PC-9 (cell line): Measurements from ENCODE around the gene RIMKLA. TPM values are rescaled to one million over a fixed set of nuclear protein-coding genes. Genes with fewer than 3 reads are reported as not detected.

ENCODE experiments used
- BruUV-seq: library from RNA; stranded (reverse); fragments of 400-500 nt; replicated peaks from 2 replicates; lab custom pipeline; 2021; lab: Mats Ljungman, UMichigan
- CTCF ChIA-PET: fragments of 300-600 bp; sonication (Branson Sonifier 250); formaldehyde crosslinking; loops from one replicate; lab custom pipeline; 2022; ENCODE audit warnings: antibody characterized with exemption; lab: Charles Lee
- POLR2A ChIA-PET: fragments of 300-600 bp; sonication (Branson Sonifier 250); formaldehyde crosslinking; loops from one replicate; lab custom pipeline; 2022; ENCODE audit warnings: antibody characterized with exemption; ENCODE audit not compliant: unreplicated experiment; lab: Charles Lee
- DNase-seq, 2 experiments: peaks; one replicate each; pipeline versions ENCODE4 v3.0.0 to v3.0.0-alpha.2; 2015 to 2022; ENCODE audit warnings: mixed read lengths in 1 of 2
- H2AFZ ChIP-seq: fragments of 200-600 bp; sonication (generic); 2 replicates; pipeline ENCODE4 v1.8.1; 2017; ENCODE audit warnings: antibody characterized with exemption
- H3F3A ChIP-seq: fragments of 200-600 bp; sonication (generic); 2 replicates; pipeline ENCODE4 v1.8.1; 2017; ENCODE audit warnings: antibody characterized with exemption, mild to moderate bottlenecking, low read depth; ENCODE audit not compliant: insufficient read depth
- H3K27ac ChIP-seq: fragments of 200-600 bp; sonication (generic); 2 replicates; pipeline ENCODE4 v1.6.1; 2016; ENCODE audit warnings: mixed run types
- H3K27me3 ChIP-seq: fragments of 200-600 bp; sonication (generic); 2 replicates; pipeline ENCODE4 v1.6.1; 2016; ENCODE audit warnings: low read depth, mixed run types; ENCODE audit not compliant: insufficient read depth
- H3K36me3 ChIP-seq: fragments of 200-600 bp; sonication (generic); 2 replicates; pipeline ENCODE4 v1.6.1; 2016; ENCODE audit warnings: low read depth, mixed run types
- H3K4me1 ChIP-seq: fragments of 200-600 bp; sonication (generic); replicated peaks from 2 replicates; pipeline ENCODE4 v1.6.1; 2016; ENCODE audit warnings: mixed run types; ENCODE audit not compliant: insufficient read depth
- H3K4me2 ChIP-seq: fragments of 200-600 bp; sonication (generic); 2 replicates; pipeline ENCODE4 v1.6.1; 2017; ENCODE audit warnings: mixed run types
- H3K4me3 ChIP-seq: fragments of 200-600 bp; sonication (generic); 2 replicates; pipeline ENCODE4 v1.6.1; 2016; ENCODE audit warnings: mixed run types
- H3K79me2 ChIP-seq: fragments of 200-600 bp; sonication (generic); 2 replicates; pipeline ENCODE4 v1.6.1; 2017; ENCODE audit warnings: low read depth, mixed run types
- H3K9me2 ChIP-seq: fragments of 200-600 bp; sonication (generic); 2 replicates; pipeline ENCODE4 v1.8.1; 2017; ENCODE audit warnings: mild to moderate bottlenecking; ENCODE audit not compliant: insufficient read depth
- H3K9me3 ChIP-seq: fragments of 200-600 bp; sonication (generic); 2 replicates; pipeline ENCODE4 v1.8.1; 2016; ENCODE audit warnings: low read depth; ENCODE audit not compliant: insufficient read depth
- H4K20me1 ChIP-seq: fragments of 200-600 bp; sonication (generic); 2 replicates; pipeline ENCODE4 v1.8.1; 2017; ENCODE audit not compliant: insufficient read depth
- EZH2 ChIP-seq: fragments of 200-600 bp; sonication (generic); IDR thresholded peaks from 2 replicates; pipeline ENCODE4 v1.8.0; 2017; ENCODE audit warnings: antibody characterized with exemption, low read depth
- intact Hi-C: fragments of 100-400 bp; cut with micrococcal nuclease; formaldehyde crosslinking; loops from one replicate; pipeline ENCODE4 v1.10.0; 2022; ENCODE audit not compliant: unreplicated experiment
- total RNA-seq: library from RNA; stranded (reverse); gene quantifications from 2 replicates; pipeline ENCODE4 v1.2.3, GENCODE V29; 2021
- TF ChIP-seq, protein P1 (sequence below): fragments of 200-600 bp; sonication (generic); conservative IDR thresholded peaks from 2 replicates; pipeline ENCODE4 v1.6.1; 2017; ENCODE audit warnings: mixed run types, antibody characterized with exemption, mild to moderate bottlenecking, moderate library complexity

RIMKLA gene
- total RNA-seq, 1 experiment from 2014 or later: 0.35 TPM

DNA sequence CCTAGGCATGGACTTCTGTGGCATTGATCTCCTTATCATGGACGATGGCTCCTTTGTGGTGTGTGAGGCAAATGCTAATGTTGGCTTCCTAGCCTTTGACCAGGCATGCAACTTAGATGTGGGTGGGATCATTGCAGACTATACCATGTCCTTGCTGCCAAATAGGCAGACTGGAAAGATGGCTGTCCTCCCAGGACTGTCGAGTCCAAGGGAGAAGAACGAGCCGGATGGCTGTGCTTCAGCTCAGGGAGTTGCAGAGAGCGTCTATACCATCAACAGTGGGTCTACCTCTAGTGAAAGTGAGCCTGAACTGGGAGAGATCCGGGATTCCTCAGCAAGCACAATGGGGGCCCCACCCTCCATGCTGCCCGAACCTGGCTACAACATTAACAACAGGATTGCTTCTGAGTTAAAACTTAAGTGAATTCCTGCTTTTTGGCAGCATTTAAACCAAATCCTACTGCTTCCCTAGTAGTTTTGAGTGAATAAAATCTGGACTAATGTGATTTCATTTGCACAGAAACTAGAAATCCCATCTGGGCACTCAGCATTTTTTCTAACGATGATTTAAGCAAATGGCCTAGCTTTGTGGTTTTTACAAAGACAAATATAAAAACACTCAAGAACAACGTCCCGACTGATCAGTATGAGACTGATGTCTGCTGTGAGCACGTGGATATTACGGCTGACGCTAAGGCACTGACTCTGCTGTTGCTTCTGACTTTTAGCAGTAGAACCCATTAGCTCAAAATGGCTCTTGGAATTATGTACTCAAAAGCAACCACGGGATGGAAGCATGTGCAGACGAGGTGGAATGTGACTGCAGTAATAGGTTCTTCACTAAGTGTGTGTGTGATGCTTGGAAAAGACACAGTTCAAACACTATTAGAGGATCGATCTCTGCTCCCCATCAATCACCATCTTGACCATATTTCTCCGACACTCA lies 34.2 kb downstream of the RIMKLA start:
- H3K9me2 ChIP-seq: no peaks in the 10 kb centered on the region
- BruUV-seq: no TSS peak
- H3K9me3 ChIP-seq: no peaks in the 10 kb centered on the region
- ChIA-PET CTCF (no interaction called here), POLR2A (no interaction called here)
- H3K27ac ChIP-seq: no peak overlapping the region
- intact Hi-C loops: no loop called here
- no peaks in the 10 kb centered on the region for H3K36me3 ChIP-seq
- H3K4me2 ChIP-seq: no peak overlapping the region
- H2AFZ ChIP-seq: no peak overlapping the region
- H4K20me1 ChIP-seq: no peaks in the 10 kb centered on the region
- TF ChIP-seq, protein P1, sequence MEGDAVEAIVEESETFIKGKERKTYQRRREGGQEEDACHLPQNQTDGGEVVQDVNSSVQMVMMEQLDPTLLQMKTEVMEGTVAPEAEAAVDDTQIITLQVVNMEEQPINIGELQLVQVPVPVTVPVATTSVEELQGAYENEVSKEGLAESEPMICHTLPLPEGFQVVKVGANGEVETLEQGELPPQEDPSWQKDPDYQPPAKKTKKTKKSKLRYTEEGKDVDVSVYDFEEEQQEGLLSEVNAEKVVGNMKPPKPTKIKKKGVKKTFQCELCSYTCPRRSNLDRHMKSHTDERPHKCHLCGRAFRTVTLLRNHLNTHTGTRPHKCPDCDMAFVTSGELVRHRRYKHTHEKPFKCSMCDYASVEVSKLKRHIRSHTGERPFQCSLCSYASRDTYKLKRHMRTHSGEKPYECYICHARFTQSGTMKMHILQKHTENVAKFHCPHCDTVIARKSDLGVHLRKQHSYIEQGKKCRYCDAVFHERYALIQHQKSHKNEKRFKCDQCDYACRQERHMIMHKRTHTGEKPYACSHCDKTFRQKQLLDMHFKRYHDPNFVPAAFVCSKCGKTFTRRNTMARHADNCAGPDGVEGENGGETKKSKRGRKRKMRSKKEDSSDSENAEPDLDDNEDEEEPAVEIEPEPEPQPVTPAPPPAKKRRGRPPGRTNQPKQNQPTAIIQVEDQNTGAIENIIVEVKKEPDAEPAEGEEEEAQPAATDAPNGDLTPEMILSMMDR: no peak
- no peak for TF ChIP-seq EZH2
- DNase-seq: no peak
- no peaks in the 10 kb centered on the region for H3K27me3 ChIP-seq
- H3K79me2 ChIP-seq: no peaks in the 10 kb centered on the region
- H3K4me3 ChIP-seq: no peak overlapping the region
- H3K4me1 ChIP-seq: no peaks in the 10 kb centered on the region
- no peaks in the 10 kb centered on the region for H3F3A ChIP-seq

DNA sequence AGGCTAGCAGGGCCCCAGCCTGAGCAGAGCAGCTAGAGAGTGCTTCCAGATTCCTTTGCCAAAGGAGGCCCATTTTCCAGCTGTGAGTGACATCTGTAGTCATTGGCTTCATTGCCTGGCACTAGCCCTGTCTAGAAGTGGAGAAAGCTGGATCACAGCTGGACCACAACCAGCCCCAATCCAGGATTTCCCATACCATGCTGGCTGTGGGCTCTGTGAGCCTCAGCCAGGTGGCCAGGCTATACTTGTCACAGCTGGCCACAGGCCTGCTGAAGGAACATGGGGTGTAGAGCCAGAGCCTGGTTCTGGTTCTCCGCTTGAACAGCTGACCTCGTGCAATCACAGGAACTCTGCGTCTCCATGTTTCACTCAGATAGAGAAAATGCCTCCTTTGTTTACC lies 36.6 kb downstream of the RIMKLA start:
- Histone ChIP-seq H3K27me3 (no peaks in the 10 kb centered on the region), H3K9me2 (no peaks in the 10 kb centered on the region), H3K9me3 (no peaks in the 10 kb centered on the region), H3K4me3 (no peak overlapping the region), H3K4me1 (no peaks in the 10 kb centered on the region), H3K27ac (no peak overlapping the region), H3K4me2 (no peak overlapping the region), H3K36me3 (no peaks in the 10 kb centered on the region), H3F3A (no peaks in the 10 kb centered on the region), H4K20me1 (no peaks in the 10 kb centered on the region), H2AFZ (no peak overlapping the region), H3K79me2 (no peaks in the 10 kb centered on the region)
- TF ChIP-seq, protein P1: no peak
- TF ChIP-seq EZH2: no peak
- ChIA-PET POLR2A (interaction anchor here (0.7 kb wide), 1 partner anchor 439 kb away, joined by 4 read pairs; no protein-coding TSS in a partner anchor), CTCF (no interaction called here)
- no TSS peak for BruUV-seq
- DNase-seq: no peak
- intact Hi-C loops: no loop called here

DNA sequence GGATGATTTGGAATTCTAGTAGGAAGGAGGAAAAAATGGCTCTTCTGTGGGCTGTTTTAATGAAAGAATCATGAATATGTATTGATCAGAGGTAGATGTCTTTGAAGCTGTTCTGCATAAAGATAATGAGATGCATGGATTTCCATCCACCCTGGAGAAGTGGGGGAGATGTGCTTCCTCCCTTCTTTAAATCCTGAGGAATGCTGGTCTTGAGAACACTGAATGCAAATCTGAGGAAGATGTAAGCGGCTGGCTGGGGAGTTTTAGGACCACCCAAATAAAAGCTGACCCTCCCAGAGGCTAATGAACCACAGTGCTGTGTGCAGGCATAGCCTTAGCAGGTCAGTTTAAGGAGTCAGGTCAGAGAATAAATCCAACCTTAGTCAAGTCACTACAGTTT lies 37.9 kb downstream of the RIMKLA start:
- Histone ChIP-seq H2AFZ (no peak overlapping the region), H3K27me3 (no peaks in the 10 kb centered on the region), H3K27ac (no peak overlapping the region), H3F3A (no peaks in the 10 kb centered on the region), H3K4me2 (no peak overlapping the region), H4K20me1 (no peaks in the 10 kb centered on the region; the same call in 1 of the 2 replicates), H3K9me3 (no peaks in the 10 kb centered on the region), H3K4me3 (no peak overlapping the region), H3K36me3 (no peaks in the 10 kb centered on the region), H3K9me2 (no peaks in the 10 kb centered on the region), H3K4me1 (no peaks in the 10 kb centered on the region), H3K79me2 (no peaks in the 10 kb centered on the region)
- POLR2A ChIA-PET: no interaction called here
- intact Hi-C loops: no loop called here
- no peak for DNase-seq
- TF ChIP-seq EZH2: no peak
- TF ChIP-seq, protein P1: no peak
- CTCF ChIA-PET: no interaction called here
- no TSS peak for BruUV-seq
